Activated CD8-positive, alpha-beta memory T cell treated with anti-CD3 and anti-CD28 coated beads for 48 hours (primary cell): ENCODE results near the gene GALNT14.

Source experiments
- DNase-seq, 3 experiments: peaks; one replicate each; pipeline ENCODE4 v3.0.0-alpha.2; 2020; ENCODE audit warnings: low read depth in 2 of 3, low spot score in 2 of 3

The GALNT14 gene

GRCh38 chr2:31016648-31017047, 121.6 kb downstream of the GALNT14 start:
- no peak for DNase-seq

- no peak for DNase-seq
These were observed 123.7 kb downstream of the GALNT14 start for GRCh38 chr2:31014516-31014915.

- DNase-seq = no peak
These were observed 124.9 kb downstream of the GALNT14 start for GRCh38 chr2:31013301-31013700.

GRCh38 chr2:31012406-31012805, 125.8 kb downstream of the GALNT14 start:
- DNase-seq = no peak

GRCh38 chr2:31011587-31011986, 126.7 kb downstream of the GALNT14 start:
- no peak for DNase-seq

- DNase-seq = no peak
These were observed 129.6 kb downstream of the GALNT14 start for GRCh38 chr2:31008561-31009114.

- DNase-seq = no peak
These were observed 134.0 kb downstream of the GALNT14 start for GRCh38 chr2:31004257-31004656.

GRCh38 chr2:31003749-31004148, 134.5 kb downstream of the GALNT14 start:
- DNase-seq = no peak

GRCh38 chr2:31002537-31003150, 135.6 kb downstream of the GALNT14 start:
- DNase-seq = no peak

GRCh38 chr2:31000970-31001369, 137.3 kb downstream of the GALNT14 start:
- no peak for DNase-seq

GRCh38 chr2:30998672-30999071, 139.6 kb downstream of the GALNT14 start:
- DNase-seq = no peak

- no peak for DNase-seq
These were observed 140.3 kb downstream of the GALNT14 start for GRCh38 chr2:30997979-30998378.

- no peak for DNase-seq
These were observed 143.8 kb downstream of the GALNT14 start for GRCh38 chr2:30994227-30995056.

- DNase-seq = no peak
These were observed 145.5 kb downstream of the GALNT14 start for GRCh38 chr2:30992781-30993180.

GRCh38 chr2:30990671-30991070, 147.6 kb downstream of the GALNT14 start:
- no peak for DNase-seq

- no peak for DNase-seq
These were observed 148.1 kb downstream of the GALNT14 start for GRCh38 chr2:30990176-30990575.

GRCh38 chr2:30989746-30990145, 148.5 kb downstream of the GALNT14 start:
- no peak for DNase-seq

- DNase-seq = no peak
These were observed 150.7 kb downstream of the GALNT14 start for GRCh38 chr2:30987566-30987965.

GRCh38 chr2:30986231-30986580, 152.0 kb downstream of the GALNT14 start:
- DNase-seq = no peak

GRCh38 chr2:30985493-30986230, 152.6 kb downstream of the GALNT14 start:
- DNase-seq = no peak

GRCh38 chr2:30984148-30984547, 154.1 kb downstream of the GALNT14 start:
- DNase-seq = no peak

GRCh38 chr2:30981510-30981909, 156.7 kb downstream of the GALNT14 start:
- no peak for DNase-seq
